Spinal cord (tissue), 10 donors: ENCODE results near the gene LAMB1. TPM values are rescaled to one million over a fixed set of nuclear protein-coding genes. Genes with fewer than 3 reads are reported as not detected.
"Not testable (repeated sequence)": the region's sequence is repeated elsewhere in the genome, so short reads cannot be mapped to it uniquely, and the experiment has no call there.

Experiments used
- DNase-seq, 6 donors: peaks; one replicate each; pipeline versions ENCODE4 v3.0.0 to v3.0.0-alpha.2; 2013 to 2015; ENCODE audit warnings: low spot score in 6 of 6, low read depth in 4 of 6
- H3K27ac ChIP-seq: one replicate; pipeline ENCODE4 v1.5.1; 2013; ENCODE audit warnings: low read depth, low read length, control low read depth
- H3K27me3 ChIP-seq: one replicate; pipeline ENCODE4 v1.6.1; 2013; ENCODE audit warnings: low read length; ENCODE audit not compliant: control insufficient read depth, insufficient read depth
- H3K36me3 ChIP-seq: one replicate; pipeline ENCODE4 v1.6.1; 2013; ENCODE audit warnings: low read length; ENCODE audit not compliant: control insufficient read depth, insufficient read depth
- H3K4me1 ChIP-seq: one replicate; pipeline ENCODE4 v1.6.1; 2013; ENCODE audit warnings: low read length; ENCODE audit not compliant: control insufficient read depth, insufficient read depth
- H3K4me3 ChIP-seq: one replicate; pipeline ENCODE4 v1.5.1; 2013; ENCODE audit warnings: low read depth, low read length, control low read depth
- H3K9me3 ChIP-seq: one replicate; pipeline ENCODE4 v1.6.1; 2013; ENCODE audit warnings: low read length; ENCODE audit not compliant: control insufficient read depth, insufficient read depth
- WGBS: methylation state at CpG from one replicate; pipeline ENCODE4 v1.1.5; 2013; ENCODE audit warnings: missing lambda C conversion rate; ENCODE audit not compliant: insufficient coverage; 5-methylcytosine and 5-hydroxymethylcytosine counted together
- polyA plus RNA-seq, 2 donors: library from polyadenylated mRNA; unstranded; fragments of 120-200 nt; gene quantifications; one replicate each; pipeline ENCODE4 v1.2.1, GENCODE V29; 2013; ENCODE audit not compliant: insufficient read length in 2 of 2
- total RNA-seq, 2 donors: library from RNA; depleted of rRNA in 1 of 2; stranded (reverse); fragments of 120-200 nt in 1 of 2; fragments of >200 nt in 1 of 2; gene quantifications; one replicate each; pipeline versions ENCODE4 v1.2.3 to v1.2.4, GENCODE V29; 2013 to 2014
- donor health status: healthy.

Gene LAMB1
- total and polyA plus RNA-seq, 4 donors, result 84.4 to 312 (median 179) TPM

DNA sequence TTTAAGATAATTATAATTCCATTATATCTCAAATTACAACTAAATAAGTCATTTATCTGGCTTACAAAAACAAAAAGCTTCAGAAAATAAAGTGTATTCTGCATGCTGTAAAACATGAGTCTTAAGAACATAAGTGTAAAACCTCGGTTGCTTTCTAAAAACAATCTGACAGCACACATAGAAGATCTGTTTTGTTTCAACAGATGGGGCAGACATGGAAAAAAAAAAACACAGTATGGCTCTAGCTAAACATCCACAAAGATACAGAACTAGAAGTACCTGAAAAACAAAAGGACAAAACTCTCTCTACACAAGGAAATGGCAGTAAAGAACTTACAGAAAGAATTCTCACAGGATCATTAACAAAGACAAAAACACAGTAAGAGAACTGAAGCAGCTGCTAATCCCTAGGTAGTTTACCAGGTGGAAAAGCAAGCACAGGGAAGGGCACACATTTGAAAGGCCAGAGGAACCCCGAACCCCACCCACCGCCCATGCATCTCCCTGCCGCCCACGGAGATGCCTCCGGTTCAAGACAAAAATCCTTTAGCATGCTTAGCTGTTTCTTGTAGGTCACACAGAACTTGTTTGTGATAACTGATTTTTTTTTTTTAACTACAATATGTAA, 69.5 kb downstream of the LAMB1 start:
- peaks cover 4% of the 10 kb centered on the region for H3K4me1 ChIP-seq
- peak in 1 of 6 donors; percentile 65 for DNase-seq
- no peaks in the 10 kb centered on the region for H3K27me3 ChIP-seq
- 20% methylated on average over 1 of the region's 6 CpGs for WGBS
- no peak overlapping the region for H3K4me3 ChIP-seq
- no peaks in the 10 kb centered on the region for H3K9me3 ChIP-seq
- H3K27ac ChIP-seq, result peak overlapping the region; percentile 50
- H3K36me3 ChIP-seq, result peaks cover 8% of the 10 kb centered on the region

DNA sequence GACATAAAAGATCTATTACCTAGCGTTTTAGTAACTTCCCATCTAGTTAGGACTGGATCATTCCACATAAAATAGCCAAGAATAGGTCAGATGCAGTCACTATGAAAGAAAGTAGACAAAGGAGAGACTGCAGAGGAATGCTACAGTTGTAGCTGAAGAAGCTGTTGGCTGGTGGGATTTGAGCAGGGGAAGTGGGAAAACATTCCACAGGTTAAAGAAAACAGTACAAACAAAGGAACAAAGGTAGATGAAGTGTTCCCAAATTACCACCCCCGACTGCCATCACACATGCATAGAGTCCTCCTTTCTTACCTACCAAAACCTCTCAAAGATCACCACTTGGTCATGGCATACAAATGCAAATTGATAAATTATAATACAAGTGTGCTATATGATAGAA, 70.2 kb downstream of the LAMB1 start:
- Histone ChIP-seq H3K9me3 (no peaks in the 10 kb centered on the region), H3K4me3 (no peak overlapping the region), H3K27me3 (no peaks in the 10 kb centered on the region), H3K36me3 (peaks cover 11% of the 10 kb centered on the region), H3K27ac (peak overlapping the region; percentile 50), H3K4me1 (peaks cover 4% of the 10 kb centered on the region)
- no CpG with 5 or more reads among the region's 2 CpGs for WGBS
- no peak for DNase-seq

DNA sequence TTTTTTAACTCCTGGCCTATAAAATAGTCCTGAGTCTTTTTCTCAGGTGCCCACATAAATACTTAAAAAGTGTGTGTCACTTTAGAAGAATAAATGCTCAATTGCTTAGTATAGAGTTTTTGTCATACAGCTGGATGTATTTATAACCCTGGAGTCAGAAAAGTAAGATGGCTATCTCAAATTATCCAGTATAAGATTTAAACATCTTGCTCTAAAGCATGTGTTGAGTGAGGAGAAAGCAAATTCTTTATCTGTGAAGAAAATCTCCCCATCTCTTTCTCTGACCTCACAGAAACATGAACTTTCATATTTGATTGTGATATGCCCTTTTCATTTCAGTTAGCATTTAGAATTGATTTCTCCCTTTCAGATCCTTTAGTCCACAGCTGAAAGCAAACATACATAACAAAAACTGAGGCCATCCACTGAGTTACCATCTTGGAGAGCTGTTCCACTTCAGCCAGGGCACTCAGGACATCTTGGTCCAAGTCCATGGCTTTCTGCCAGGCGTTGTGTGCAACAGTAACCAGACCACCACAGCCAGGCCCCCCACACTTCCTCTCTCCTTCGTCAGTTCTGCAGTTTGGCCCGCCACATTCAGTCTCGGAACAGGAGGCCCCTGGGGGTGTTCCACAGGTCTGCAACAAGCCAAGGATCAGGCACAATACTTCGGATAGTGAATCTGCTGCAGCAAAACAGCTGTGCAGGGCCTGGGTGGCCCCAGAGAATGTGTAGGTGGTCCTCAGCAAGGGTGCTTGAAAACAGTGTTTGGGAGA, 71.0 kb downstream of the LAMB1 start:
- H3K27ac ChIP-seq, result peak overlapping the region; percentile 47
- DNase-seq, result no peak
- no peaks in the 10 kb centered on the region for H3K27me3 ChIP-seq
- WGBS, result 42% methylated on average over 5 of the region's 5 CpGs
- no peaks in the 10 kb centered on the region for H3K9me3 ChIP-seq
- no peak overlapping the region for H3K4me3 ChIP-seq
- peaks cover 11% of the 10 kb centered on the region for H3K36me3 ChIP-seq
- peaks cover 4% of the 10 kb centered on the region for H3K4me1 ChIP-seq

DNA sequence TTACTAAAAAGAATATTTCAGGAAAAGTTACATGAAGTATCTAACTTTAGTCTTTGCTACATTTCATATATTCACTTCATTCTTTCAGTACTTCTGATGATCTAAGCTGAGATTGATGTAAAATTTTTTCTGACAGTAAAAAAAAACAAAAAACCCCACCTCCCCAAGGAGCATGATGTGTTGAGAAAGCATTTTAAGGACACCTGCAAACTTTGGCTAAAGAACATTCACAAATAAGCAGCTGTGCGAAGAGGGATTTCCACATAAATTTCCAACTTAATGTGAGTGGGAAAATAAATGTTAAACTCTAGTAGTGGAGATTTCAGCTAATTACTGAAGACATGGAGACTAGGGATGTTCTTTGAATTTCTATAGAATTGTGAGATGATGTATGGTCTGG, 76.5 kb downstream of the LAMB1 start:
- peaks cover 6% of the 10 kb centered on the region for H3K36me3 ChIP-seq
- H3K27me3 ChIP-seq, result no peaks in the 10 kb centered on the region
- no CpG with 5 or more reads among the region's 1 CpG for WGBS
- no peak overlapping the region for H3K27ac ChIP-seq
- DNase-seq, result no peak
- H3K9me3 ChIP-seq, result no peaks in the 10 kb centered on the region
- H3K4me3 ChIP-seq, result no peak overlapping the region
- H3K4me1 ChIP-seq, result no peaks in the 10 kb centered on the region

DNA sequence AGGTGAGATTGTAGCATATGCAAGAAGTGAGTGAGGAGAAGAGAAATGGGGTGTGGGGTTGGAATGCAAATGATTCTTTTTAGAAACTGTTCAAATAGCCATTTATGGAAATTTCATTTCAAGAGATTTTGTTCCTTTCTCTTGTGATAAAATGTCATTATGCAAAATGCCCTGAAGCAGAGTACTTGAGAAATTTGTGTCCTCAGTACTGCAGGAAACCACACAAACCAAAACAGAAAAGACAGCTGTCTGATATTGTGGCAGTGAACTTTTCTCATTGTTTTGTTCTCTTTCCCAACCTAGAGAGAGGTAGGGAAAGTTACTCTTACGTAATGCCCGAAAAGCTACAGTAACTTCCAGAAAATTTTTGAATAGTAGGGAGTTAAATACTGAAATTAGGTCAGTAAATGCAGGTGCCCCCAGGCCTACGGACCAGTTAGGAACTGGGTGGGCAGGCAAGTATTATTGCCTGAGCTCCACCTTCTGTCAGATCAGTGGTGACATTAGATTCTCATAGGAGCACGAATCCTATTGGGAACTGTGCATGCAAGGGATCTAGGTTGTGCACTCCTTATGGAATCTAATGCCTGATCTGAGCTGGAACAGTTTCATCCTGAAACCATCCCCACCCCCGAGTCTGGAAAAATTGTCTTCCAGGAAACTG, 78.0 kb downstream of the LAMB1 start:
- H3K27me3 ChIP-seq, result no peaks in the 10 kb centered on the region
- DNase-seq, result no peak
- H3K4me3 ChIP-seq, result no peak overlapping the region
- H3K4me1 ChIP-seq, result no peaks in the 10 kb centered on the region
- H3K36me3 ChIP-seq, result peaks cover 6% of the 10 kb centered on the region
- WGBS, result 75% methylated on average over 2 of the region's 5 CpGs
- no peaks in the 10 kb centered on the region for H3K9me3 ChIP-seq
- H3K27ac ChIP-seq, result peak overlapping the region; percentile 48

DNA sequence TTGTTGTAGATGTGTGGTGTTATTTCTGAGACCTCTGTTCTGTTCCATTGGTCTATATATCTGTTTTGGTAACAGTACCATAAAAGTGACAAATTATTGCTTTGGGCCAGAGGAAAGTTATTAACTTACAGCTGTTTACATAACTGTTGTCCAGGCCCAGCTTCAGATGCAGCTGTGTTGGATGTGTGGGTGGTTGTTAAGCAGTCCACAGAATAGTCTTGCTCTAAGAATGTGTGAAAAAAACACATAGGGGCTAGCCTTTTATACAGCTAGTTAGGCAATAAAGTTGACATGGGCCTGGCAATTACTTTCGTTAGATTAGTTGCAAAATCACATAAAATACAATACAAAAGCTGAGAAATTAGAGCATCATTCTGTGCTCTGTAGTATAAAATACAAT, 80.1 kb downstream of the LAMB1 start:
- Histone ChIP-seq H3K4me1 (no peaks in the 10 kb centered on the region), H3K36me3 (peaks cover 6% of the 10 kb centered on the region), H3K4me3 (no peak overlapping the region), H3K27ac (peak overlapping the region; percentile 2), H3K9me3 (no peaks in the 10 kb centered on the region), H3K27me3 (no peaks in the 10 kb centered on the region)
- no peak for DNase-seq
- WGBS, result no CpG with 5 or more reads among the region's 1 CpG

DNA sequence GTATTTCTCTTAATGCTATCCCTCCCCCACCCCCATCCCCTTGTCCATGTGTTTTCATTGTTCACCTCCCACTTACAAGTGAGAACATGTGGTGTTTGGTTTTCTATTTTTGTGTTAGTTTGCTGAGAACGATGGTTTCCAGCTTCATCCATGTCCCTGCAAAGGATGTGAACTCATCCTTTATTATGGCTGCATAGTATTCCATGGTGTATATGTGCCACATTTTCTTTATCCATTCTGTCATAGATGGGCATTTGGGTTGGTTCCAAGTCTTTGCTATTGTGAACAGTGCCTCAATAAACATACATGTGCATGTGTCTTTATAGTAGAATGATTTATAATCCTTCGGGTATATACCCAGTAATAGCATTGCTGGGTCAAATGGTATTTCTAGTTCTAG, 81.1 kb downstream of the LAMB1 start:
- not testable (repeated sequence) for H3K4me1 ChIP-seq, H3K27ac ChIP-seq, H3K4me3 ChIP-seq, H3K27me3 ChIP-seq, H3K9me3 ChIP-seq, DNase-seq, H3K36me3 ChIP-seq
- WGBS, result no CpG with 5 or more reads among the region's 2 CpGs

DNA sequence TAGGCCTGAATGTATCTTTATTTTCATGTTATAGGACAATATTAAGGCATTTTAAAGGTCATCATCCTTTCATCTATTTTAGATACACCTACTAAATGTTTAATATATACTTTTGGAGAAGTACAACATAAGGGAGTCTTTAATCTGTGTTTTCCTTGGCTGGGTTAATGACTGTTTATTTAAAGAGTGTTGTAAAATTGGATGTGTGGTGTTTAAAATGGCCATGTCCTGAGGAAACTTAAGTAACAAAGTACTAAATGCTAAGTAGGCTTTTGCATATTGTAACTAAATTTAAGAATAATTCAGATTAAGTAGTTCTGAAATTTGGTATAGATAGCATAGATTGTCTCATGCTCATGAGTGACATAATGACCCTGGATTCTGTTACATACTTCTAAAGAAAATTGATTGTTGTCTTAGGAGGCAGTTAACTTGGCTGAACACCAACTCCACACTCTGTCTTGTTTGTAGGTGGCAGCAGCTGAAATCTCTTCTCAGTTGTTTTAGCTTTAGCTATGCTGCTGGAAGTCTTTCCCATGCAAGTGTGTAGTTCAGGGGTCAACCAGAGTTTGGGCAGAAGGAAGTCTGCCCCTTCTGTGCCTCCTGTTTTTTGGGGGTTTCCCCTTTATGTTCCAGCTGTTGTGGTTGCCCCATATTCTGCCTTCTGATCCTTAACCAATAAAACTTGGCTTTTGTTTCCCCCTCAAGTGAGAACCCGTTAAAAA, 82.8 kb downstream of the LAMB1 start:
- no peaks in the 10 kb centered on the region for H3K4me1 ChIP-seq
- H3K9me3 ChIP-seq, result no peaks in the 10 kb centered on the region
- H3K4me3 ChIP-seq, result no peak overlapping the region
- no CpG with 5 or more reads among the region's 1 CpG for WGBS
- peak overlapping the region; percentile 4 for H3K27ac ChIP-seq
- peak in 2 of 6 donors; percentile 12 to 51 for DNase-seq
- no peaks in the 10 kb centered on the region for H3K27me3 ChIP-seq
- peaks cover 7% of the 10 kb centered on the region for H3K36me3 ChIP-seq

DNA sequence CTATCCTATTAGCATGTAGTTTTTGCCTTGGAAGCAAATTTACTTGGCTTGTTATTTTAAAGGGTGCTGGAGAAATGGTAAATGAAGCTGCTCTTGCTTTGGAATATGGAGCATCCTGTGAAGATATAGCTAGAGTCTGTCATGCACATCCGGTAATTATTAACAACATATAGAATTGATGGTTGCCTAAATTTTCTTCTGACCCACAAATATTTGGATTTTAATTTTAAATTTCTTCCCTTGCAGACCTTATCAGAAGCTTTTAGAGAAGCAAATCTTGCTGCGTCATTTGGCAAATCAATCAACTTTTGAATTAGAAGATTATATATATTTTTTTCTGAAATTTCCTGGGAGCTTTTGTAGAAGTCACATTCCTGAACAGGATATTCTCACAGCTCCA, 84.0 kb downstream of the LAMB1 start:
- no peak overlapping the region for H3K27ac ChIP-seq
- H3K36me3 ChIP-seq, result peaks cover 4% of the 10 kb centered on the region
- H3K4me3 ChIP-seq, result no peak overlapping the region
- H3K27me3 ChIP-seq, result no peaks in the 10 kb centered on the region
- no peaks in the 10 kb centered on the region for H3K9me3 ChIP-seq
- no peak for DNase-seq
- H3K4me1 ChIP-seq, result no peaks in the 10 kb centered on the region
- WGBS, result no CpG with 5 or more reads among the region's 2 CpGs
